GM19395 (cell line): ENCODE data around the gene DDAH1.

Source experiments
- ATAC-seq: cut with Tn5 transposase; IDR thresholded peaks from one replicate; pipeline ENCODE4 v1.9.1; 2021; ENCODE audit warnings: mild to moderate bottlenecking, moderate library complexity; ENCODE audit not compliant: unreplicated experiment

The DDAH1 gene

DNA sequence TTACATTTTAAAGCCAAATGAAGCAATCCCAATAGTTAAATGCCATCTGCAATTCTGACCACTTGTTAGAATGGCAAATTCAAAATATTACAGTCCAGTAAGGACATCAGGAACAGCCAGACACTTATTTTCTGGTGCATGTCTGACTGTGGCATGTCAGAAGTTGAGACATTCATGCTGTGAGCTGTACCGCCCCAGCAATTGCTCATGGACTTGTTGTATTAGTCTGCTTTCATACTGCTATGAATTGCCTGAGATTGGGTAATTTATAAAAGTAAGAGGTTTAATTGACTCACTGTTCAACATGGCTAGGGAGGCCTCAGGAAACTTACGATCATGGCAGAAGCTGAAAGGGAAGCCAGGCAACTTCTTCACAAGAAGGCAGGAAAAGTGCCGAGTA is 19.1 kb downstream of the DDAH1 start:
- no peak for ATAC-seq

DNA sequence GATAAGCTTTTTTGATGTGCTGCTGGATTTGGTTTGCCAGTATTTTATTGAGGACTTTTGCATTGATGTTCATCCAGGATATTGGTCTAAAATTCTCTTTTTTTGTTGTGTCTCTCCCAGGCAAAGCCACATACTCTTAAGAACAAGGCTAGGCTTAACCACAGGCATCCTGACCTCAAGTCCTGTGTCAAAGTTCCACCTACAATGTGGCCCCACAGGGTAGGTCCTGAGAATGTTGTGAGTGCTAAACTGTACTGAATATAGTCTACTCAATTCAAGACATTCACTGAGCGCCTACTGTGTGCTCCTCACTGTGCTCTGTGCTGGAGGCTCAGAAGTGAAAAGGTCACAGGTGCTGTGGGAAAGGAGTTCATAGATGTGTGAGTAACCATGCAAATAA is 20.6 kb downstream of the DDAH1 start:
- ATAC-seq: no peak

DNA sequence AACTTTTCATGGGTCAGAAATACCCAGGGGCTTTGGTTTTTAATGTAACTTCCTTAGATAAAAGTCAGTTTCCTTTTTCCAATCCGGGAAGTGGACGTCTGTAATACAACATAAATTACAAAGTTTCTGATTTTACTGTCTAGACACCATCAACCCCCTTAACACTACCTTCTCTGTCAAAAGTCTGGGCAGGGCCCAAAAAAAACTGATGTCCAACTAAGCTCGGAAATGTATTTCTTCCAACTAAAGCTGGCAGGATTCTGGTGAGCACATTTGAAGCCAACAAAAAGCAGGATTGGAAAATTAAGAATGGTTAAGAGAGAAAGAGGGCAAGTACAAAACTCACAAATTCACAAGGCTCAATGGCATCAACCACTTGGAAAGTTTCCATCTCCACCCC is 24.3 kb downstream of the DDAH1 start:
- ATAC-seq: no peak

DNA sequence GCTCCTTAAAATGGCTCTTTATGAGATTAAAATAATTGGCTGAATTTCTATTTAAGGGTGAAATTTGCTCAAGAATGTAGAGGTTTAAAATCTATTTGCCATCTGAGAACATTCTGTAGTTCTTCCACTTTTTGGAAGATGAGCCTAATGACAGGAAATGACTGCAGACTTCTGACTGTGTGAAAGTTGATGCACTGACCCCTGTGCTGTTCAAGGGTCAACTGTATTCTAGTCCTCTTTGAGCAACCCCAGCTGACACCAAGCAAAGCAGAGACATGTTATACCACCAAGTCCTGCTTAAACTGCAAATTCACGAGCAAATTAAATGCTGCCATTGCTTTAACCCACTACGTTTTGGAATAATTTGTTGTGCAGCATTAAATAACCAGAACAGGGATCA is 26.6 kb downstream of the DDAH1 start:
- ATAC-seq: no peak

DNA sequence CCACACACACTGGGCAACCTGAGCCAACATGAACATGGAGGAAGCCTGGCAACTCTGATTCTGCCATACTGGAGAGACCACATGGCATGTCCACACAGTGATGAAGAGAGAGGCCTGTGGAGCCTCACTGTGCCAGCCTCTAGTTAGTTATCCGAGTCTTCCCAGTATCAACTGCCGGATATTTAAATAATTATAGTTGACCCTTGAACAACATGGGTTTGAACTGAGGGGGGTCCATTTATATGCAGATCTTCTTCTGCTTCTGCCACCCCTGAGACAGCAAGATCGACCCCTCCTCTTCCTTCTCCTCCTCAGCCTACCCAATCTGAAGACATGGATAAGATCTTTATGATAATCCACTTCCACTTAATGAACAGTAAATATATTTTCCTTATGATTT is 27.8 kb downstream of the DDAH1 start:
- no peak for ATAC-seq

DNA sequence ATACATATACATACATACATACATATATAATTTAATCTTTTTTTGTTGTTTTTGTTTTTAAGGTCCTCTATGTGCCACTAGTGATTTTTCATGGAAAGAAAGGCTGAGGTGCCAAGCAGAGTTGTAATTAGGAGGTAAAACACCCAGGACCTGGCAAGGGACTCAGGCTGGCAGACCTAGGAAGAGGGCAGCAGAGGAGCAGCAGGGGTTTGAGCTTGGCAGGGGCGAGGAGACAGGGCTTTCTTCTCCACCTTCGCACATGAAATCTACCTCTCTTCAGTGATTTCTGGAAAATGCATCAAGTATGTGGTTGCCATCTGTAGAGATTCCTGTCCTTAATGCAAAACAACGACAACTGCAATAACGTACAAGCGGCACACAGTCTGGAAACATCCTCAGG is 31.9 kb downstream of the DDAH1 start:
- ATAC-seq: no peak

DNA sequence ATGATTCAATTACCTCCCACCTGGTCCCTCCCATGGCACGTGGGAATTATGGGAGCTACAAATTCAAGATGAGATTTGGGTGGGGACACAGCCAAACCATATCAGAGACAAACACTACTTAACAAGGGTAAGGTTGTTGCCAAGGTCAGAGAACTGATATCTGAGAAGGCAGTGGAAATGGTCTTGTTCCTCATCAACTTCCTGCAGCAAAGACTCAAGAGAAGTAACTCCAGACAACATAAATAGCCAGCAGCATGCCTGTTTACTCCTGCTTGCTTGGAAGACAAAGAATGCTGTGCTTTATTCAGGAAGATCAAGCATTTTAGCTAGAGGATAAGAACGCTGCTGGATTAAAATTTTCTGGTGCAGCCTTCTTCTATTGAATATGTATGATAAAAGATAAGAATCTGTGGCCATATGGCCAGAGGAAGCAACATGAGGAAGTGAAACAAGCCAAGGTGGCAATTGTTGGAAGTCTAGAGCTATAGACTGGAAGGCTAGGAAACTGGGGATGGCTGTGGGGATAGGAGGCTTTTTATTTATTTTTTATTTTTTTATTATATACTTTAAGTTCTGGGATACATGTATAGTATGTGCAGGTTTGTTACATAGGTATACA is 36.4 kb downstream of the DDAH1 start:
- no peak for ATAC-seq

DNA sequence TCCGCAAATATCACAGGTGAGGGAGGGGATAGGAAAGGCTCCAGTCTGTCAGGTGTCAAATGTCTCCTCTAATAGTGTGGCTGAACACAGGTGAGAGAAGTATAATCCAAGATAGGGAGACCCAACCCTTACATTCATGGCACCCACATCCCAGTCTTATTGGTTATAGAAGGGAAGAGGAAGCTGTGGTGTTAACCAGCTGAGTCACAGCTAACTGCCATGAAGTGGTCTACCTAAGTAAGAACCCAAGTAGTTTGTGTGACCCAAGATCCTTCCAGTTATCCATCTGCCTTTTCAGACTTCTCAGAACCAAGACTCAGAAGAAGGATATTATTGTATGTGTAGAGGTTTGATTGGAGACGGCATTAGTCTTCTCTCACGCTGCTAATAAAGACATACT is 37.1 kb downstream of the DDAH1 start:
- no peak for ATAC-seq

DNA sequence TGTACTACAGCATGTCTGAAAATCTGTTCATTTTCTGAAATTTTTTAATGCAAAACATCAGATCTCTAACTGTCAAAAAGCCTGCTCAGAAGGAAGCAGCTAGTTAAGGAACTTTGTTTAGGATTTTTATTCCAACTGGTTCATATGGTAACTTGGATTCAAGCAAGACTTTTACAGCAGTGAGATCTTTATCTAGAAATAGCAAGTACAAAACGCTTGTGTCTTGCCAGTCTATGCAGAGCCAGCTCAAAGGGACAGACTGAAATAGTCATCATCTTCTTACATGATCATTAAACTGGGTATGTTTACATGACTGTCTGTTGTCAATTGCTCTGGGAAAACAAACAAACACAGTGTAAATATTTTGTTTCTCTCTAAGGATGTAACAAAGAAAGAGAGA is 37.6 kb downstream of the DDAH1 start:
- no peak for ATAC-seq

DNA sequence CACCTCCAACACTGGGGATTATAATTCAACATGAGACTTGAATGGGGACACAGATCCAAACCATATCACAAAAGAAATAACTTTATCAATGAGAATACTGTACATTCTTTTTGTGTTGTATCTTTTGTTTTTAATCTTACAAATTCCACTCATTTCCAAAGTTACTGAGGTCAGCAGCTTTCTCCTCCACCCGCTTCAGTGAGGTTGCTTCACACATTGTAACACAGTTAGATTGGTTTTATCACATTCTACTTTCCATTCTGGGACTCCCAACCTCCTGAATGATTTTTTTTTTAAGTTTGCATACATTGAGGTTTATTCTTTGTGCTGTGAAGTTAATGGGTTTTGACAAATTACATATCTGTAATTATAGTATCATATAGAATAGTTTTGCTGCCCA is 43.8 kb downstream of the DDAH1 start:
- ATAC-seq: no peak

DNA sequence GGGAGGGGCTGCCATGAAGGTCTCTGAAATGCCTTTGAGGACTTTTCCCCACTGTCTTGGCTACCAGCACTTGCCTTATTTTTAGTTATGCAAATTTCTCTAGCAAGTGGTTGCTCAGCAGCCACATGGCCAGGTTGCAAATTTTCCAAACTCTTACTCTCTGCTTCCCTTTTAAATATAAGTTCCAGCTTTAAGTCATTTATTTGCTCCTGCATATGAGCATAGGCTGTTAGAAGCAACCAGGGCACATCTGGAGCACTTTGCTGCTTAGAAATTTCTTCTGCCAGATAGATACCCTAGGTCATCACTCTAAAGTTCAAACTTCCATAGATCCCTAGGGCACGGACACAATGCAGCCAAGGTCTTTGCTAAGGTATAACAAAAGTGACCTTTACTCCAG is 44.8 kb downstream of the DDAH1 start:
- ATAC-seq: no peak

DNA sequence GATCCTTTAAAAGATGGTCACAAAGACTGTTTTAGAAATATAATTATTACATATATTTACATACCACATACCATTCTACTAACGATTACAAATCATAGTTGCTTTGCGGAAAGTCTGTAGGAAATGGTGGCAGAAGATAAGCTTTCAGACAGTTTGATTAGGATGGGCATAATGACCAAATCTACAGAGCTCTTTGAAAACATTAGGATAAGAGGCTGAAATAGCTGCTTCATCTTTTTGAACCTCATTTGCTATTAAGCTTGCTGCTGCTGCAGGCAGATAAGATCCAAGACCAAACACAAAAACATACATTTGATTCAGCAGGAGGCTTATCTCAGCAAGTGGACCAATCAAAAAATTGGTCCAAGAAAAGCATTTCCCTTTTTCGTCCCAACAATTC is 47.1 kb downstream of the DDAH1 start:
- ATAC-seq: no peak

DNA sequence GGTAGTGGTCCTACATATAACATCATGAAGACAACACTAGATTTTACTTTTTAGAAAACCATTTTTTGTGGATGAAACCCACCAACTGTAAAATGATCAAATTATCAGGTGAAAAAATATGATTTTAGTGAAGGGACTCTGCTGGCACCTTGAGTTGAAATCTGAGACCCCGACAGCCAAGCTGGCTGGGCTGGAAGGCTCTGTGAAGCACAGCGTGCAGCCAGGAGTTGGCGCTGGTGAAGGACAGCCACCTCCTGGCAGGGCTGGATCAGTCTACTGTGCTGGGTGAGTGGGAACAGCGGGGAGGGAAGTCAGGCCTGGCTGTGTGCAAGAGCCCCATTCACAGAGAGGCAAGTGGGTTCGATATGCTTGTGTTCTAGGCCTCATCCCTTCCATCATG is 47.9 kb downstream of the DDAH1 start:
- no peak for ATAC-seq

DNA sequence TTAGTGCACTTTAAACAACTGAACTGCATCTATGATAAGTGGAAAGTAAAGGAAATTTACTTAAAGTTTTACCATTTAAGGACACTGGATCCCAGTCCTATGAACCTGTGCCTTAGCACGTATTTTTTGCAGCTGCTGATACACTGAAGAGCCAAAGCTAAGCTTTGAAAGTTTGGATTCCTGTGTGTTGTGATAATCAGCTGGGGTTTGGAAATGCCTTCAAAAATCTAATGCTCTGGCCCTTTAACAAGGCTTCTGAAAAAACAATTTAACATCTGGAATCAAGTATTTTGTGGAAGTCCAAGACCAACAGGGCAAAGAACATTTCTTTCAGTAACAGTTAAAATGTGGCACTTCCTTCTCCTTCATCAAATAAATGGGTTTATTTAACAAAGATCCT is 51.8 kb downstream of the DDAH1 start:
- no peak for ATAC-seq

DNA sequence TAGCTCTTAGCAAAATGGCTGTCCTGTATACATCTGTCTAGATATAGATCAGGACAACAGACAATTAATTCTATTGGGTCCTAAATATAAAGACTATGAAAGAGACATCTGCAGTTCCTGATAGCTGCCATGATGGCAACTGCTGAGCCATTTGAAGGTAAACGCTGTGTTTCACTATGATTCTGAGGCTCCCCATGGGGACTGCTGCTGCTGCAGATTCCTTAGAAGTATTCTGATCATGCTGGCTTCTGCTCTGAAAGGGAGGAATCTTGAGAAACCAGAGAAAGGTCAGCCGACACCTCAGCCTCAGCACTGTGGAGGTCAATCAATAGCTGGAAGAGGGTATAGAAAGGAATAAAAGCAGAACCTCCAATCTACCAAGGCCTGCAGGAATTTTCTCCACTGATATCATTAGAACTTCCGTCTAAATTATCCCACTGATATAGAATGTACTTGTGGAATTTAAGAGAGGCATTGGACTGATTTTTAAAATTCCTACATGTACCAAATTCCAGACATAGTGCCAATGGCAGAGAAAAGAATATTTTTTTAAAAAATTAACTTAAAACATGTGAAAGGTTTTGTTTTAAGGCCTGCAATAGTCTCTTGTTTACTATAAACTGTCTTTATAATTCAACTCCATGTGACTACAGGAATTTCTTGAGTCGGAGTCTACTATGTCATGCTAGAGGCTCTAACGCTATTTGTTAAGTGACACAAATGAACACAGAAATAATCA is 53.2 kb downstream of the DDAH1 start:
- ATAC-seq: no peak

DNA sequence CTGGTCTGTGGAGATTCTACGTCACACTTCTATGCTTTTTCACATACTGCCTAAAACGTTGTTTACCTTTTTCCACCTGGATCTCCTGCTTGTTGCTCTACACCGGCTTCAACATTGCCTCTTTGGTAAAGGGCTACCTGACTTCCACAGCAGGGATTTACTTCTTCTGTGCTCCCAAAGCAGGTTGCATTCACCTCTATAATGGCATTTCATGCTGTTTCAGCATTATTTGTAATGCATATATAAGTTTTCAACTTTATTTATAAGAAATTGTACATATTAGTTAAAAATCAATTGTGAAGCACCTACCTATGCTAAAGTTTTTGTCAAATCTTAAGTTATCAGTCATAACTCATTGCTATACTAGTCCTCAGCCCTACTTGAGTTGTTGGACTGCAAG is 55.4 kb downstream of the DDAH1 start:
- ATAC-seq: no peak

DNA sequence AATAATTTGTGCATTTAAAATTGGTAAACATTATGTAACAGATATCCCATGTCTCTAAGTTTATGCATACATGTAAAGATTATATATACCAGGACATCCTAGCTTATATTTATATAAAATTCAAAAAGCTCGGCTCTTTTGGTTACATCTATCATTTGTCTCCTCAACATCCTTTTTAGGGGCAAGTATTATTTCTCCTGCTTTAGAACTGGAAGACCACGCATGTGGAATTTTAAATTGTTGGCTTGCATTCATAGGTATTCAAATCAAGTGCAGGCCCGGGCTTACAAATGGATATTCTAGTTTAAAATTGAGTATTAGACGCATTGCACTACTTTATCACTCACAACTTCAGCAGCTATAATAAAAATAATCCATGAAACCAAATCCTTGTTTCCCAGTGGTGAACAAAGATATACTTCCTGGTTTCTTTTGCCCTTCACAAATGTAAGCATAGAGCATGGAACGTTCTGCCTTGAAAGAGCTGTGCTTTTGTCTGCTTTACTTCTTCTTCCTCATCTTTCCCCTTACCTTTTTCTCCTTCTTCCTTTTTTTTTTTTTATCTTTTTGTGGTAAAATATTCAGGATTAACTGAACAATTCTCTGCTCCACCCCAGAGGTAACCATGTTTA is 57.1 kb downstream of the DDAH1 start:
- no peak for ATAC-seq

DNA sequence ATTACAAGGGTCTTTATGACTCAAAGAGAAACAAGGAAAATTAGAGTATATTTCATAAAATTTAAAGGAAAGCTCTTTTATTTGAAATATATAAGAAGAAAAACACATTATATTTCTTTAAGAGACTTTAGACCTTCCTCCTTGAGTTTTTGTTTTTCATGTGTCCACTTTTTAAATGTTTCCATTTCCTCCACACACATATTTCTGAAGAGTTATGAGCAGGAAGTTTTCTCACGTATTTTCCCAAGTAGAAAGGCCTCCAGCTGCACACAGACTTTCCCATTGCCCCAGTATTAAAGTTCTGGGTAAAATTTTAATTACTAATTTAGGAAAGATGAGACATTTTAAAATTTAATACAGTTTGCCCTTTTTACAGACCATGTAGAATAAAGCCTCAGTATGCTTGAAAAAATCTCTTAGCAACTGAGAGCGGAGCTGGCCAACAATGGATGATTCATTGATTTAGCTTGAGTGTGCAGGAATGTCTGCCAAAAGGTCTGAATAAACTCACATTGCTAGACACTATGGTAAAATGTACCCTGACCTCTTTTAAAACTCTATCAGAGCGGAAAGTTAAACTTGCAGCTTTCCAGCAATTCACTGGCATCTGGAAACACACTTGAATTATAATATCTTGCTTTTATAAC is 57.9 kb downstream of the DDAH1 start:
- ATAC-seq: no peak

DNA sequence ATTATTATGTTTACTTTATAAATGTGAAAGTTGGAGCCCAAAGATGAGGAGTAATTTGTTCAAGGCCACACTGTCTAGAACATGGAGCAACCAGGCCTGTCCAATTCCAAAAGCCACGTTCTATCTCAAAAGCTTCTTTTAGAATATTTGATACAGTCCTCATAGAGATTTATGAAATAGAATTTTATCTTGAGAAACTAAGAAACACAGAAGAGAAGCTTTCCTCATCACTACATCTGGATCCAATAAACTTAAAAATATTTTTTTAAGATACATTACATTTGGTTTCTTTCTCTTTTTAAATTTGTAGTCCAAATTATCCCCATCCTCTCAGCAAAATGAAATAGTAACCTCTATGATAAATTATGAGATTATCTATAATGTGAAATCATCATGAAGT is 58.9 kb downstream of the DDAH1 start:
- no peak for ATAC-seq

DNA sequence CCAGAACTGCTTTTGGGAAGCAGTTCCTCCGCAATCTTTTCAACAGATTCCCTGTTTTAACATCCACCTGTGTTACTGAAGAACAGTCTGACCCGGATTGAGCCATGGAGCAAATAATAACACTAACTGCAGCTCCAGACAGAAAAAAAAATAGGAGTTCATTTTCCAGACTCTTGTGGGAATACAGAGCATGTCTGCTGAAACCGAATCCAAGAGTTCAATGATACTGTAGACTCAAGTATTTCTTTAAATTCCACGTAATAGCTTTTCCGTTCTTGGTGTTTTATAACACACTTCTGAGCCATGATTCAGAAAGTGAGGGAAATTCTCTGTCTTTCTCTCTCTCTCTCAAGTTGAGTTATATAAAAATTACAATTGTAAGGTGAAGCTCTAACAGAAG is 60.6 kb downstream of the DDAH1 start:
- ATAC-seq: no peak

DNA sequence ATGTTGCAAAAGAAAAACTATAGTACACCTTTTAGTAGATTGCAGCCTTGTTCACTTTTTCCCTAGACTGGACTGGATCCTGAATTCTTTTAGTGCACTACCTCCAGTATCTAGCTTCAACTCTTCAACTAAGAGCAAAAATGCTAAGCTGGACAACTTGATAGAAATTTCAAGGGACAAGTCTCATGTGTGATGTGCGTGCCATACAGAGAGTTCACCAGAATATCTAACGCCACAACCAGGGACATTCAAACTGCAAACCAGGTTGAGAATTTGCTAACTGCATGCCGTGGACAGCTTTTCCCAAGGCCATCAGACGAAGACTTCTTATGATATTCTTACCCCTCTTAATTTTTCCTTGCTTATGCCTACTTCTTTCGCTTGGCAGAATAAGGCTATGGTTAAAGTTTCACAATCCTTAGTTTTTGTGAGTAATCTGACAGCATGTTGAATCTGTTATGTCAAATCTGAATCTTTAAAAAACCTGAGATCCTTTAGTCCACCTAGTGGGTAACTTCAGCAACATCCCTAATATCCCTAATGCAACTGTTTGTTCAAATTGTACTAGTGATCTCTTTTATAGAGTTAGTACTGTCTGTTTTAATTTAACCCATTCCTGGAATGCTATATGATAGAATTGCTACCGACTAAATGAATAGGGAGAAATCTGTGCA is 66.4 kb downstream of the DDAH1 start:
- ATAC-seq: no peak
